SK-N-MC (cell line): ENCODE results near the gene KRT80.

ENCODE experiments used
- DNase-seq: peaks from one replicate; pipeline ENCODE4 v3.0.0-alpha.2; 2011; ENCODE audit warnings: low read depth, low spot score
- H3K27ac ChIP-seq: fragments of 200-600 bp; sonication (generic); 2 replicates; pipeline ENCODE4 v1.5.1; 2016; ENCODE audit warnings: mixed run types
- H3K36me3 ChIP-seq: fragments of 200-600 bp; sonication (generic); 2 replicates; pipeline ENCODE4 v1.6.1; 2017; ENCODE audit warnings: antibody characterized with exemption, low read length, mixed read lengths; ENCODE audit not compliant: insufficient read depth
- H3K4me3 ChIP-seq: fragments of 200-600 bp; sonication (generic); 2 replicates; pipeline ENCODE4 v1.5.1; 2016
- H3K9ac ChIP-seq: fragments of 200-600 bp; sonication (generic); 2 replicates; pipeline ENCODE4 v1.8.0; 2017; ENCODE audit warnings: mixed run types, mixed read lengths; ENCODE audit not compliant: insufficient read length
- H3K9me3 ChIP-seq: fragments of 200-600 bp; sonication (generic); 2 replicates; pipeline ENCODE4 v1.6.1; 2017; ENCODE audit warnings: low read depth, mild to moderate bottlenecking, antibody characterized with exemption, low read length, moderate library complexity, mixed read lengths
- EZH2 ChIP-seq: fragments of 200-600 bp; sonication (generic); IDR thresholded peaks from one replicate; pipeline ENCODE4 v1.6.1; 2017; ENCODE audit warnings: antibody characterized with exemption
- FOXP2 ChIP-seq: optimal IDR thresholded peaks from 2 replicates; pipeline ENCODE3; 2011; ENCODE audit warnings: mild to moderate bottlenecking, moderate library complexity; ENCODE audit not compliant: insufficient read depth; ENCODE audit errors: extremely low read length, control extremely low read depth
- POLR2AphosphoS5 ChIP-seq: IDR thresholded peaks from 2 replicates; pipeline ENCODE4 v1.6.1; 2012; ENCODE audit warnings: mild to moderate bottlenecking, low read depth, low read length, borderline replicate concordance

KRT80 gene

DNA sequence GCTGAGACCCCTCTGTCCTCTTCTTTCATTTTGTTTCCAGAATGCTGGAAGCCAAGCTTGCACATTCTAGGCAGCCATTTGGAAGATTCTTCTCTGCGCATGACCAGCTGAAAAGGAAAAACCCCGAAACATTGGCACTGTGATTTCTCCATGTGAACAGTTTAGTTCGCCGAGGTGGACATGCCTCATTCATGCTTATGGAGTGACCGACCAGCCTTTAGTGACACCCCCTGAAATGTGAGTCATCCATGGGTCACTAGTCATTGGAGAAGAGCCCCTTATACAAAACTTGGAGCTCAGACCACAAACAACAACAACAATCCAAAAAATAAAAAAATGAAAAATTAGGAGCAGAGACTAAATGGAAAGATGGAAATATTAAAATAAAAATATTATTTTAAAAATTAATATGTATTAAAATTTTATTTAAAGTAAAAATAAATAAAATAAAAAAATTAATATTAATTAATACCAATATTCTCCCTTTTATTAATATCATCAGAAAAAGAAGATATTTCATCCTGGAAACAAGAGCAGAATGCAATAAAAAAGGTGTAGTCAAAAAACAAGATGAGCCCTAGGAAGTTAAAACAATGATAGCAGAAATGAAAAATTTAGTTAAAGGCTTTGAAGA is 31.7 kb upstream of the KRT80 start:
- H3K27ac ChIP-seq = no peak overlapping the region
- no peak overlapping the region for H3K9ac ChIP-seq
- no peak overlapping the region for H3K4me3 ChIP-seq
- no peak for DNase-seq
- TF ChIP-seq FOXP2 (no peak), POLR2AphosphoS5 (no peak), EZH2 (no peak)
- H3K9me3 ChIP-seq = no peaks in the 10 kb centered on the region
- H3K36me3 ChIP-seq = no peaks in the 10 kb centered on the region

DNA sequence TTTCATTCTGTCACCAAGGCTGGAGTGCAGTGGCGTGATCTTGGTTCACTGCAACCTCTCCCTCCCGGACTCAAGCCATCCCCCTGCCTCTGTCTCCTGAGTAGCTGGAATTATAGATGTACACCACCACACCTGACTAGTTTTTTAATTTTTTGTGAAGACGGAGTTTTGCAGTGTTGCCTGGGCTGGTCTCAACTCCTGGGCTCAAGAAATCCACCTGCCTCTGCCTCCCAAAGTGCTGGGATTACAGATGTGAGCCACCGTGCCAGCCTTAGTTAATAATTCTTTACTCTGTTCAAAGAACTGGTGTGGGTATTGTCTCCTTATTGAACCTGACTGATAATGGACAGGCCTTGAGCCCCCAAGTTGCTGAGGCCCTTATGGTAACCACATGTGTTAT is 30.9 kb upstream of the KRT80 start:
- Histone ChIP-seq H3K27ac (no peak overlapping the region), H3K9me3 (no peaks in the 10 kb centered on the region), H3K36me3 (no peaks in the 10 kb centered on the region), H3K4me3 (no peak overlapping the region), H3K9ac (no peak overlapping the region)
- no peak for DNase-seq
- TF ChIP-seq EZH2 (no peak), POLR2AphosphoS5 (no peak), FOXP2 (no peak)

DNA sequence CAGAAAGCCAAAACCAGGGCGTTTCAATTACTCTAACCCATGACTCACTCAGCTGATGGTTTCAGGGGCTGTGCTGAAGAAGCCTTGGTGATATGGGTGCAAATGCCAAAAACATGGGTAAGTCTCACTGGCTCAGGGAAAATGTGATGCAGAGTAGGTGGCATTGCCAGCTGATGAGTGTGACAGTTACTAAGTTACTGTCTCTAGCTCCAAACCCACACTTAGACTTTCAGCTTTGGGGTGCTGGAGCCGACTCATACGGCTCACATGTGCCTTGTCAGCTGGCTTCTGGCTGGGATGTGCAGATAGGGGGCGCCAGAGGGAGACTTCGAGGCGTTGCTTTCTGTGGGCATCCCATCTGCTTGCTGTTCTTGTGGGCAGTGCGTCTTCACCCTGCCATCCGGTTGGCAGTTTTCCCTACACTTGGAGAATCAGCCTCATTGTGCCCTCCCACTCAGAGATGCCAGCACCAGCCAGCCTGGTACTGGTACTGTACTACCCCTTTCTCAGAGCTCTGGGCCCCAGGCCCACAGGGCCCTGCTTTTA is 30.2 kb upstream of the KRT80 start:
- no peak for DNase-seq
- no peak overlapping the region for H3K9ac ChIP-seq

DNA sequence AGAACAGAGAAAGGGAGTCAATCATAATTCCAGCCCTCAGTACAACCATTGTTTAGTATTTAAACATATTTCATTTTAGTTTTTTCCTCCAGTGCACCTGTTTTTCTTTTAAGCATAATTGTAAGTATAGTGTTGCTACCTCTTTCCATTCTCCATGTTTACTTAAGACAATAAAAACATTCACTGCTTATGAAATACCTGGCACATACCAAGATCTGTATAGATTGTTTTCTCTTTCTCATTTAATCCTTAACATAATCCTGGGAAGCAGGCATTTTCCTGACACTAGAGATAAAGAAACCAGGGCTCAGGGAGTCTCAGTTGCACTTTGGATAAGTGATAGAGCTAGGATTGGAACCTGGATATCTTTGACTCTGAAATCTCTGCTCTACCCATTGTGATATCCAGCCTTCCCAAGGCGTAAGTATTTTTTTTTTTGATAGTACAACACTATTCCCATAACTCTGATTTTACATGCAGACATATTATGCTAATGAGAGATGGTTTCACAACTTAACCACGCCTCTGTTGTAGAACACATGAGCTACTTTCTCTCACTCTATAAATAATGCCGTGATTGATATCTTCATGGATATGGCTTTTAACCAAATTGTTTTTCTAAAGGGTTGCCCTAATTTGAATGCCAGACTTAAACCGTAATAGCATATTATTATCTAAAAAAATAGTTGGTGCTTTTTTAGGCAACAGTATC is 29.4 kb upstream of the KRT80 start:
- Histone ChIP-seq H3K9ac (no peak overlapping the region), H3K4me3 (no peak overlapping the region), H3K9me3 (no peaks in the 10 kb centered on the region), H3K36me3 (no peaks in the 10 kb centered on the region), H3K27ac (no peak overlapping the region)
- TF ChIP-seq EZH2 = no peak
- no peak for TF ChIP-seq POLR2AphosphoS5
- TF ChIP-seq FOXP2 = no peak
- DNase-seq = no peak

More for the DNA sequence above, 30.2 kb upstream of the KRT80 start:
- Histone ChIP-seq H3K9me3 (no peaks in the 10 kb centered on the region), H3K27ac (no peak overlapping the region), H3K36me3 (no peaks in the 10 kb centered on the region), H3K4me3 (no peak overlapping the region)
- TF ChIP-seq EZH2 = no peak
- TF ChIP-seq POLR2AphosphoS5 = no peak
- no peak for TF ChIP-seq FOXP2

DNA sequence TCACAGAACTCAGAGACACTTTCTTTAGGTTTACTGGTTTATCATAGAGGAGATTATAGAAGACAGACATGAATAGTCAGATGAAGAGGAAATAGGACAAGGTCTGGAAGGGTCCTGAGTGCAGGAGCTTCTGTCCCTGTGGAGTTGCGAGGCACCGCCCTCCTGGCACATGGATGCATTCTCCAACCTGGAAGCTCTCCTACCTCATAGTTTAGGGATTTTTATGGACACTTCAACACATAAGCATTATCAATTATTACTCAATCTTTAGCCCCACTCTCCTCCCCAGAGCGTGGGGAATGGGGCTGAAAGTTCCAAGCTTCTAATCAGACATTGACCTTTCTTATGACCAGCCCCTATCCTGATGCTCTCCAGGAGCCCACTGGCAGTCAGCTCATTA is 28.7 kb upstream of the KRT80 start:
- DNase-seq = no peak
- no peak overlapping the region for H3K27ac ChIP-seq
- H3K4me3 ChIP-seq = no peak overlapping the region

DNA sequence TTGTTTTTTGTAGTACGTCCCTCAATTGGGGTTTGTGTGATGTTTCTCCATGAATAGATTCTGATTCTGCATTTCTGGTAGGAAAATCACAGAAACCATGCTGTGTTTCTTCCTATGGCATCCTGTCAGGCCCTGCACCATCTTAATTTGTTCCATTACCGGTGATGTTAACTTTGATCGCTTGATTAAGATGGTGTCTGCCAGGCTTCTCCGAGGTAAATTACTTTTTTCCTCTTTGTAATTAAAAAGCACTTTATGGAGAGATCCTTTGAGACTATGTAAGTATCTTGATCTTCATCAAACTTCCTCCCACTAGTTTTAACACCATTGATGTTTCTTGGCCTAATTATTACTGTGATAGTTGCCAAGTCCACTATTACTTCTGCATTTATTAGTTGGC is 26.2 kb upstream of the KRT80 start:
- no peak for TF ChIP-seq POLR2AphosphoS5
- TF ChIP-seq EZH2 = no peak
- TF ChIP-seq FOXP2 = no peak
- Histone ChIP-seq H3K9me3 (no peaks in the 10 kb centered on the region), H3K36me3 (no peaks in the 10 kb centered on the region), H3K9ac (no peak overlapping the region), H3K27ac (no peak overlapping the region), H3K4me3 (no peak overlapping the region)
- no peak for DNase-seq

More for the DNA sequence above, 28.7 kb upstream of the KRT80 start:
- H3K9ac ChIP-seq = no peak overlapping the region
- no peaks in the 10 kb centered on the region for H3K36me3 ChIP-seq
- TF ChIP-seq EZH2 (no peak), POLR2AphosphoS5 (no peak), FOXP2 (no peak)
- H3K9me3 ChIP-seq = no peaks in the 10 kb centered on the region

DNA sequence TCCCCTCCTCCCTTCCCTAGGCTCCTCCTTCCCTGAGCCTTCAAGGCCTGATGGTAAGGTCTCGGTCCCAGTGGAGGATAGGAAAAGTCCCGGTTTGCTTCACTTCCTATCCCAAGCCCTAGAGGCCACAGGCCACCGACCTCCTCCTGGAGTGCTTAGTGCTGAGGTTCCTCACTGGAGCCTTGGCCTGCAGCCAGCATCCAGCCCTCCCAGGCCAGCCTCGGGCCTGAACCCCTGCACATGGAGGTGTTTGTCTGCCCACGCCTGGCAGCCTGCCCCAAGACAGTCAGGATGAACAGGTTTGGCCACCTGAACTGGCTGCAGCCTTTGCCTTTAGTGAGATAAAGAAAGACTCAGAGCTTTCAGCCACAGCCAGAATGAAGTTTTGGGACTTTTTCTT is 25.4 kb upstream of the KRT80 start:
- no peak overlapping the region for H3K9ac ChIP-seq
- DNase-seq = no peak
- no peaks in the 10 kb centered on the region for H3K36me3 ChIP-seq
- H3K4me3 ChIP-seq = no peak overlapping the region
- H3K27ac ChIP-seq = no peak overlapping the region
- TF ChIP-seq EZH2 = no peak
- TF ChIP-seq FOXP2 = no peak
- TF ChIP-seq POLR2AphosphoS5 = no peak
- no peaks in the 10 kb centered on the region for H3K9me3 ChIP-seq

DNA sequence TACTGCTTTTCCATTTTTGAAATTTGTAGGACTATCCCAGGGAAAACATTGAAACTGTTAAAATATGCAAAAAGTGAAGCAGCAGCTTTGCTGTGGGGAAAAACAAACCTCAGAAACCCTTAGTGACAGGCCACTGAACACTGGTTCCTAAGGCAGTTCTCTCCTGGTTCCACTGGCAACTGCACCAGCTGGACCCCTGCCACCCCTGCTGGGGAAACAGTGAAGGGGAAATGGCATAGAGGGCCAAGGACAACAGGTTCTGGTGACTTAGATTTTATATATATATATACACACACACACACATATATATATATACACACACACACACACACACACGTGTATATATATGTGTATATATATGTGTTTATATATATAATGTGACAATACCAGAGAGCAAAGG is 25.0 kb upstream of the KRT80 start:
- no peak overlapping the region for H3K9ac ChIP-seq
- DNase-seq = no peak
- no peak overlapping the region for H3K27ac ChIP-seq
- H3K9me3 ChIP-seq = no peaks in the 10 kb centered on the region
- no peak for TF ChIP-seq FOXP2
- no peak for TF ChIP-seq POLR2AphosphoS5
- TF ChIP-seq EZH2 = no peak
- H3K4me3 ChIP-seq = no peak overlapping the region
- H3K36me3 ChIP-seq = no peaks in the 10 kb centered on the region

DNA sequence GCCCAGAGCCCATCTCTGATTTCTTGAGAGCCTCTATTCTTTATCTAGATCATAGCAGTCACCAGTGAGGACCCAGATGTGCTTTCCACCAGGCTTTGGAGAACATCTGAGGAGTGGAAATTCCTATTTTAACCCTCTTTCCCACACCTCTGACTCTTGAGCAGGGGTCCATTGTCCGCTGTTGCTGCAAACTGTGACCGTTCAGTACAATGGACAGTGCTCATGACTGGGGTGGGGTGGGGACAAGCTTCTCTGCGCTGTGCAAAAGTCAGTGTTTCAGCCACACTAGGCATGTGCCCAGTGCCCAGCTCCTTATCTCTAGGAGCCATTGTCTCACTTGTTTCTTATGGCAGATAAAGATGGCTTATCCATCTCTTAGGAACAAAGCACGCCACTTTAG is 24.3 kb upstream of the KRT80 start:
- Histone ChIP-seq H3K36me3 (no peaks in the 10 kb centered on the region), H3K4me3 (no peak overlapping the region), H3K9me3 (no peaks in the 10 kb centered on the region), H3K9ac (no peak overlapping the region), H3K27ac (no peak overlapping the region)
- TF ChIP-seq FOXP2 (no peak), EZH2 (no peak), POLR2AphosphoS5 (no peak)
- DNase-seq = no peak
